HG03064 (cell line): ENCODE measurements around the gene ZNF575.

Source experiments
- ATAC-seq: cut with Tn5 transposase; IDR thresholded peaks from one replicate; pipeline ENCODE4 v1.9.1; 2021; ENCODE audit warnings: low read depth; ENCODE audit not compliant: unreplicated experiment

The ZNF575 gene, protein sequence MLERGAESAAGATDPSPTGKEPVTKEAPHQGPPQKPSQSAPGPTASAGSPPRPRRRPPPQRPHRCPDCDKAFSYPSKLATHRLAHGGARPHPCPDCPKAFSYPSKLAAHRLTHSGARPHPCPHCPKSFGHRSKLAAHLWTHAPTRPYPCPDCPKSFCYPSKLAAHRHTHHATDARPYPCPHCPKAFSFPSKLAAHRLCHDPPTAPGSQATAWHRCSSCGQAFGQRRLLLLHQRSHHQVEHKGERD

DNA sequence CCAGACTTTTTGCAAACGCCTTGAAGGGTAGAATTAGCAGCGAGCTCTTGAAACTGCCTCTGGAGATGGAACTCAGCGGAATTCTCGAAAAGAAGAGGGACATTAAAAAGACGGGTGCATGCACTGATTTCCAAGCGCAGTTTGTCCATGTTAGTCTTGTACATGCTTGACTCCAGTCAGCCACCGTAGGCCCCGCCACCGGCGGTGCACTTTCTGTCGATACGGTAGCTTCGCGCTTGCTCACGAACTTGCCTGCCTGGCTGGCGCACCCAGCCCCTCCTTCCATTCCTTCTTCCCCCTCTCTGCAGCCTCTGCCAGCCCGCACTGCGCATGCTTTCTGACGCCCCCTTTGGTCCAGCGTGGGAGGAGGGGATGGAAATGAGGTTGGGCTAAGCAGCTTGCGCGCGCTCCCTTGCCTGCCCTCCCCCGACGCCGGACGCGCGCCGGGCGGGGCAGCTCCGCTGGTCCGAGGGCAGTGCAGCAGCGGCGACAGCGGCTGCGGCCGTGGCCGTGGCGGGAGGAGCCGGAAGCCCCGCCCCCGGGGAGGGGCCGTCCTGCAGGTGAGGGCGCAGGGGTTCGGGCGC, at the start of gene ZNF575:
Gene ZNF575 (plus strand): TSS at position 227 of the 584 bp plus-strand sequence. CDS start 1,235 bp downstream, outside the sequence.
- peak; percentile 59 for ATAC-seq

DNA sequence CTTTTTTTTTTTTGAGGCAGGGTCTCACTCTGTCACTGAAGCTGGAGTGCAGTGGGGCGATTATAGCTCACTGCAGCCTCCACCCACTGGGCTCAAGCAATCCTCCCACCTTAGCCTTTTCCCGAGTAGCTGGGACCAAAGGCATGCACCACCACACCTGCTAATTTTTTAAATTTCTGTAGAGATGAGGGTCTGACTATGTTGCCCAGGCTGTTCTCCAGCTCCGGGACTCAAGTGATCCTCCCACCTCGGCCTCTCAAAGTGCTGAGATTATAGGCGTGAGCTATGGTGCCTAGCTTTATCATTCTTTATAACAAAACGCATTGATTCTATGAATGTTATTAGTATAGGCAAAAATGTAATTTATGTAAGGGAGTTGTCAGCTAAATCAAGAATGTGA, 49.7 kb upstream of the ZNF575 start:
- no peak for ATAC-seq

DNA sequence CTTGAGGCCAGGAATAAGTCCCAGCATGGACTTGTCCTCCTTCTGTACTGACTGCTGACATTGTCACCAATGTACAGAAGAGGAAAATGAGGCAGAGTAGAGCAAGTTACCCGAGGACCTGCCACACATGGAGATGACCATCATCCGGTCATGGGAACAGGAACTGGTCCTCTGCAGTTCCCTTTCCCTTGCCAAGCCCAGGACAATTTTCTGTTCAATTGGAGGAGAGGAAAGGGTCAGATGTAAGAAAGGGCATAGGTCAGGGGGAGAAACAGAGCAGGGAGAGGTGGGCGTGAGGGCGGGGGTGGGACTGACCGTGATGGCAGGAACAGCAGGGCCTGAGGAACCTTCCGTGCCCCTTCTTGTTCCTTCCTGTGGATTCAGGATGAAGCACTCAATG, 47.0 kb upstream of the ZNF575 start:
- ATAC-seq: no peak

DNA sequence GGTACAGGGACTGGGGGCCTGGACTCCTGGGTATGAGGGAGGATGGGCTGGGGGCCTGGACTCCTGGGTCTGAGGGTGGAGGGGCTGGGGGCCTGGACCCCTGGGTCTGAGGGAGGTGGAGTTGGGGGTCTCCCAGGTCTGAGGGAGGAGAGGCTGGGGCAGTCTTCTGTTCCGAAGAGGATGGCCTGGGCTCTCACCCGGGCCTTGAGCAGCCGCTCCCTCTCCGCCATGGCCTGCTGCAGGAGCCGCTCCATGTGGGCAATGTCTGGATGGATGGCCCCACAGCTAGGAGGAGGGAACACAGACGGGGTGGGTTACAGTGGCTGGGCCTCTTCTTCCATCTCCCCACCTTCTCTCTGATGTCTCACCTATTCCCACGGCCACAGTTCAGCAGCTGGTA, 46.6 kb upstream of the ZNF575 start:
- no peak for ATAC-seq

DNA sequence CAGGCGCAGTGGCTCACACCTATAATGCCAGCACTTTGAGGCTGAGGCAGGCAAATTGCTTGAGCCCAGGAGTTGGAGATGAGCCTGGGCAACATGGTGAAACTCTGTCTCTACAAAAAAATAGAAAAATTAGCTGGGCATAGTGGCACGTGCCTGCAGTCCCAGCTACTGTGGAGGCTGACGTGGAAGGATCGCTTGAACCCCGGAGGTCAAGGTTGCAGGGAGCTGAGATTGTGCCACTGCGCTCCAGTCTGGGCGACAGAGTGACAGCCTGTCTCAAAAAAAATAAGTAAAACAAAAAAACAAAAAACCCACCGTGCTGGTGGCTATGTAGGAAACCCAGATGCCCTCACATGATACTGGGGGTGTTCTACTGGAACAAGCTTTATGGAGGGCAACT, 44.8 kb upstream of the ZNF575 start:
- no peak for ATAC-seq

DNA sequence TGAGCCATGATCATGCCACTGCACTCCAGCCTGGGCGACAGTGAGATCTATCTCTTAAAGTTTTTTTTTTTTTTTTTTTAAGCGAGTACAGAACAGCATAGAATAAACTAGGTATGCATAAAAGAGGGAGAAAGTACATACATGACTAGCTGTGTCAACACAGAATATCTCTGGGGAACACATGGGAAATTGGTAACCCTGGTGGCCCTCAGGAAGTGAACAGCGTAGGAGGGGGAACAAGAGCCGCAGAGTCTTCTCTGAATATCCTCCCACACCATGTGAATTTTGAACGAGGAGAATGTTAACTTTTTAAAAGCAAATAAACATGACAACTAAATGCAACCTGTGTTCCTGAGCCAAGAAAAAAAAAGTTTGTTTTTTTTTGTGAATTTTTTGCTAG, 43.7 kb upstream of the ZNF575 start:
- ATAC-seq: no peak

DNA sequence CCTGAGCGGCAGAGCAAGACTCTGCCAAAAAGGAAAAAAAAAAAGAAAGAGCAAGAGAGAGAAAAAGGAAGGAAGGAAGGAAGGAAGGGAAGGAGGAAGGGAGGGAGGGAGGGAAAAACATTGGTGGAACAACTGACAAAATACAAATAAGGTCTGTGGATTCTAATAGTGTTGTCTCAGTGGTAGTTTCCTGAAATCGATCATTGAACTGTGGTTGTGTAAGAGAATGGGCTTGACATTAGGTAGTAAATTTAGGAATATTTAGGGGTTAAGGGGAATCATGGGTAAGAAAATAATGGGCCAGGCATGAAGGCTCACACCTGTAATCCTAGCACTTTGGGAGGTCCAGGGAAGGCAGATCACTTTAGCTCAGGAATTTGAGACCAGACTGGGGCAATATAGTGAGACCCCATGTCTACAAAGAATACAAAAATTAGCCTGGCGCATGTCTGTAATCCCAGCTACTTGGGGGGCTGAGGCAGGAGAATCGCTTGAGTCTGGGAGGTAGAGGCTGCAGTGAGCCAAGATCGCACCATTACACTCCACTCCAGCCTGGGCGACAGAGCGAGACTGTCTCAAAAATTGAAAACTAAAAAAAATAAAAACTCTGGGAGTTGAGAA, 42.9 kb upstream of the ZNF575 start:
- ATAC-seq: no peak

DNA sequence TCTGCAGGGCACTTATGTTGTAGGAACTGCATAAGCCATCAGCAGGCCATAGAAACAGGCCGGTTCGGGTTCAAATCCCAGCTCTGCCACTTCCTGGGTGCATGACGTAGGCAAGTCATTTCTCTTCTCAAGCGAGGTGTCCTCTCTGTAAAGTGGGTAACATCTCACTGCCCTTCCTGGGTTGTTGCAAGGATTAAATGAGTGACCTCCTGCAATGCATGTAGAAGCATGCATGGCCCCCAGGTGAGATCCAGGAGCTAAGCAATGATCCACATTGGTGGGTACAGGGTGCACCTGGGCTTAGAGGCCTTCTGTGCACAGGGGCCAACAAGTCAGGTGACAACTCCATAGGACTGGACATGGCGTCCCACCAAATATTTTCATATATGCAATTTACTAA, 42.2 kb upstream of the ZNF575 start:
- no peak for ATAC-seq

DNA sequence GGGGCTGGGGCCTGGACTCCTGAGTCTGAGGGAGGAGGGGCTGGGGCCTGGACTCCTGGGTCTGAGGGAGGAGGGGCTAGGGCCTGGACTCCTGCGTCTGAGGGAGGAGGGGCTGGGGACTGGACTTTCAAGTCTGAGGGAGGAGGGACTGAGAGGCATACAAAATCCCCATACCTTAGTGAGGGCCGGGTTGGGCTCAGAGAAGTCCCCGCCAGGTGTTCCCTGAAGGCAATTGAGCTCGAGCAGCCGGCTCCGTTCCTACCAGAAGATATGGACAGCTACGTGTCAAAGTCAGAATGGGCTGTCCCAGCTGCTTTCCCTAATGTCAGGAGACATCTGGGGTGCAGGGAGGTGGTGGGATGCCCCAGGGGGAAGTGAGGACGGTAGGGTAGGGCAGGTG, 37.9 kb upstream of the ZNF575 start:
- no peak for ATAC-seq

DNA sequence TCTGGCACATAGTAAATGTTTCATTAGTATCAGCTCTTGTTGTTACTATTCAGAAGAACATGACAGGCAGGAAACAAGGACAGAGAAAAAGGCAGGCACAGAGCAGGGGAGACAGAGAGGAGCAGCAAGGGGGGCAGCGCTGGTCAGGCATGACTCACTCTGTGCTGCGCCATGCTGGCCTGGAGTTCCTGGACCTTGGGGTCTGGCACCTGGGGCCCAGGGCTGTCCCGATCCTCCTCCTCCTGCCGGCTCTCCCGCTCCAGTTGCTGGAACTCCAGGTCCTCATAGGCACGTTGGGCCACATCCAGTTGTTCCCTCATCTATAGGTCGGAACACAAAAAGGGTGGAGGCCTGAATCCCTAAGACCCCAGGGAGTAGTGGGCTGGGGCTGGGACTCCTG, 36.0 kb upstream of the ZNF575 start:
- no peak for ATAC-seq

DNA sequence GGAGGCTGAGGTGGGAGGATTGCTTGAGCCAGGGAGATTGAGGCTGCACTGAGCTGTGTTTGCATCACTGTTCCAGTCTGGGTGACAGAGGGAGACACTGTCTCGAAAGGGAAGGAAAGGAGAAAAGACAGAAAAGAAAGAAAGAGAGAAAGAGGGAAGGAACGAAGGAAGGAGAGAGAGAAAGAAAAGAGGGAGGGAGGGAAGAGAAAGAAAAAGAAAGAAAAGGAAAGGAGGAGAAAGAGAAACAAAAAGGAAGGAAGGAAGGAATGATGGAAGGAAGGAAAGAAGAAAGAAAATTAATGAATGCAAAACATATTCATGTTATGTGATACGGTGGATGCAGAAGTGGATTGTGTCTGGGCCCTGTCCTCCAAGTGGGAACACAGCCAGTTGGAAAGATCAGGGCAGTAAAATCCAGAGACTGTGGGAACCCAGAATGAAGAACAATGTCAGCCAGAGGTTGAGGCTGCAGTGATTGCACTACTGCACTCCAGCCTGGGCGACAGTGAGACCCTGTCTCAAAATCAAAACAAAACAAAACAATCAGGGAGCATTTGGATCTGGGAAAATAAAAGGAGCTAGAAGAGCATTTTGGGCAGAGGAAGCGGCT, 34.6 kb upstream of the ZNF575 start:
- no peak for ATAC-seq

DNA sequence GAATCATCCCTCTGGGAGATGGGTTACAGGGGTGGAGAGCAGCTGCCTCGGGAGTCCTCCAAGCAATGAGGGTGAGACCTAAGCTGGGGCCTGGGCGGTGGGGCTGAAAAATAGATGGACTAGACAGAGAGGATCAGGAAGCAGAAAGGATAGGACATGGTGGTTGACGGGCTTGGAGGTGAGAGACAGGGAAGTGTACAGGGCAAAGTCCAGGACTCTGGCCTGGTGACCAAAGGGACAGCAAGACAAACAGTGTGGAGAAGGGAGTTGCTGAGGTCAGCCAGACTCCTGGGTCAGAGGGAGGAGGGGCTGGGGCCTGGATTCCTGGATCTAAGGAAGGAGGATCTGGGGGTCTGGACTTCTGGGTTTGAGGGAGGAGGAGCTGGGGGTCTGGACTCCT, 33.9 kb upstream of the ZNF575 start:
- ATAC-seq: no peak

DNA sequence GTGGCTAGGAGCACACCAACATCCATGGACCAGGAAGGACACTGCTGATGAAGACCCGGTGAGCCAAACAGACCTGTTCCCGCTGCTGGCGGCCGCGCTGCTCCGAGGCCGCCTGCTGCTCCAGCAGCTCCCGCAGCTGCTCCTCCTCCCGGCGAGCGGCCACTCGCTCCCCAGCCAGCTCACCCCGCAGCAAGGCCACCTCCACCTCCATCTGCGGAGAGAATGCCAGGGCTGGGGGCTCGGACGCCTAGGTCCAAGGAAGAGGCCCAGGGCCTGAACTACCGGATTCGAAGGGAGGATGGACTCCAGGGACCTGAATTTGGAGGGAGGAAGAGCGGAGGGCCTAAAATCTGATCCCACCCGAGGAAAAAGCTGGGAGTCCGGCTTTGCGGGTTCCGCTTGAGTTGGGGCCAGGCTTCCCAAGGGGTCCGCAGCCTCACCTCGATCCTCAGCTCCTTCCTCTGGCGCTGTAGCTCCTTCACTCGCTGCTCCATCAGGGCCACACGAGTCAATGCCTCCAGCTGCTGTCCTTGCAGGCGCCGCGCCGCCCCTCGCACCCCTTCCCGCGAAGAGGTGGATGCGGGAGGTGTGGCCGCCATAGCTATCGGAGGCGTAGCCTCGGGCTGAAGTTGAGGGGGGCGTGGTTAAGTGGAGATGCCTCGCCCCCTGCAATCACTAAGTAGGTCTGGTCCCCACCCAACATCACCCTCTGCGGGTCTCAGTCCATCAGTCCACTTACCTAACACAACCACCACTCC, 31.1 kb upstream of the ZNF575 start:
- no peak for ATAC-seq

DNA sequence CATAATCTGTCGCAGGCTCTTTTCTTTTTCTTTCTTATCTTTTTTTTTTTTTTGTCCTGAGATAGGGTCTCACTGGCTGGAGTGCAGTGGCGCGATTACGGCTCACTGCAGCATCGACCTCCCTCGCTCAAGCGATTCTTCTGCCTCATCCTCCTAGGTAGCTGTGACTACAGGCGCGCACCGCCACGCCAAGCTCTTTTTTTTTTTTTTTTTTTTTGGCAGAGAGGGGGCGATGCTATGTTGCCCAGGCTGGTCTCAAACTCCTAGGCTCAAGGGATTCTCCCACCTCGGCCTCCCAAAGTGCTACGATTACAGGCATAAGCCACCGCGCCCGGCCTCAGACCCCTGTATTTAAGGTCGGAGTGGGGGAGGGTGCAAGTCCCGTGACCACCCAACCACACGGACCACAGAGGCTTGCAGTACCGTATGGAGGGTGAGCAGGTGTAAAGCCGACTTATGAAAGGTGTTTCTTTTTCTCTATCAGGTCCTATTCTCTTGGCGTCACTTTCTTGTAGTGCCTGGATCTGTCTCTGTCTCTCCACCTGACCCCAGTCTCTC, 30.5 kb upstream of the ZNF575 start:
- no peak for ATAC-seq

DNA sequence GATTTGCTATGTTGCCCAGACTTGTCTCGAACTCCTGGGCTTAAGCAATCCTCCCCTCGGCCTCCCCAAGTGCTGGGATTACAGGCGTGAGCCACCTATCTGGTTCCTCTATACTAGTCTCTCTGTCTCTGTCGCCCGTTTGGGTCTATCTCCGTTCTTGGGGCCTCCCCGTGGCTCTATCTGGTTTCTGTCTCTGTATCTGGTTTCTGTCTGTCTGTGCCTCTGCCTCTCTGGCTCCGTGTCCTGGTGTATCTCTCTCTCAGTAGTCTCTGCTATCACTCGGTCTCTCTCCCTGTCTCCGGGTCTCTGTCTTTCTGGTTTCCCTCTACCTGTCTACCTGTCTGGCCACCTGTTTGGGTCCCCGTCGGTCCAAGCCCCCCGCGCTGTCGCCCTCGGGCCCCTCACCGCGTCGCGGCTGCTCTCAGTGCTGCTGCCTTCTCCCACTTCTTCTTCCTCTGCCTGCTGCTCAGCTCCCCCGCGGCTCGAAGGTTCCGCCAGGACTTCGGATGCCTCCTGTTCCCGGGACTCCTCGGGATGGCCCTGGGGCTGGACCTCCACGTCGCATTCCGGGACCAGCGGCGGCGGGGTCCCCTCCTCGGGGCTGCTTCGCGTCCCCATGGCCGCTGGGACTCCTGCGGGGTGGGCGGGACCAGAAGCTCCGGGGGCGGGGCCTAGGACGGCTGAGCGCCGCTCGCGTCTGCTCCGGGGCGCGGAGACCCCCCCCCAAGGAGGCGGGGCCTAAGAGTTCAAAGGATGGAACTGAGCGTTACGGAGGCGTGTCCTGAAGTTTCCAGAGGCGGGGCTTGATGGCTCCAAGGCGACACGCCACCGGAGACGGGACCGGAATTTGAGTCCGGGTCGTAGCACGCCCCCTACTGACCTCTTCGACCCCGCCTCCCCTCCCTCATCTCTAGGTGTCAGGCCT, 29.2 kb upstream of the ZNF575 start:
- ATAC-seq: peak; percentile 74

DNA sequence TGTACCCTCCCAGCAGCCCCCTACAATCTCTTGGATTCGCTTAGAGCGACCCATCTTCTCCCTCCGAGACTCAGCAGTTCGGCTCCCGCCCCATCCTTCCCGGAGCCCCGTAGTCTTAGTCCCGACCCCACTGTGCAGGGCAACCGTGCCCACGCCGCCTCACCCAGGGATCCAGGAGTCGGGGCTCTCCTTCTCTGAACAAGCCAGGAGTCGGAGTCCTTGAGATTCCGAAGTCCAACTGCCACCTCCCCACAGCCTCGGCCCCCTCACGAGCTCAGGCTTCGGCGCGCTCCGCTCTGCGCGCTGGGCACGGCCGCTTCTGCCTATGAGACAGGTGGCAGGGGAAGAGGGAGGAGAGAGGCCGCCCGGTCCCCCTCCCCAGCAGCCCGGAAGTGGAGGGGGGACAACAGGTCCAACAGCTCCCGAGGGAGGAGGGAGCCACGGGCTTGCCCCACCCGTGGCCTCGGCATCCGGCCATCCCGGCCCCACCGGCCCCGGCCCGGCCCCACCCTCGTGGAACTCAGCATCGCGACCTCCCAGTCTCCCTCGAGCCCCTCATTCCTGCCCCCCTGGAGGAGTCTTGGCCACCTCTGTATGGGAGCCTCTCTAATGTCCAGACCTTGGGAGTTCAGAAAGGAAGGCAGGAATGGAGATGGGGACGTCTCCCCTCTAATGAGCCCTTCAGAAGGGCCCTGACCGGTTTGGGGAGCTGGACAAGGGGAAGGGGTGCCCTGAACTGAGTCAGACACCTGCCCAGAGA, 28.4 kb upstream of the ZNF575 start, which contains the start of gene PHLDB3:
Gene PHLDB3 (minus strand): TSS at position 321 of the 760 bp plus-strand sequence. CDS start 628 bp downstream, outside the sequence.
- ATAC-seq: peak; percentile 17

DNA sequence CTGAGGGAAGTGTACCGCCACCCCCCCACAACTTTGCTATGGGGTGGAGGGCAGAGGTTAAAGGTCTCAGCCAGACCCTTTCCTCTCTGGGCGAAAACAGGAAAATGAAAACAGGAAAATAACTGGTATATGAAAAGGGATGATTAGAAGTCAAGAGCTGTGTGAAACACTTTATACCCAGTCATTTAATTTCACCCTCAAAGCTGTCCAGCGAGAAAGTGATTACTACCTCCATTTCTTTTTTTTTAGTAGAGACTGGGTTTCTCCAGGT, 27.9 kb upstream of the ZNF575 start:
- ATAC-seq: no peak

DNA sequence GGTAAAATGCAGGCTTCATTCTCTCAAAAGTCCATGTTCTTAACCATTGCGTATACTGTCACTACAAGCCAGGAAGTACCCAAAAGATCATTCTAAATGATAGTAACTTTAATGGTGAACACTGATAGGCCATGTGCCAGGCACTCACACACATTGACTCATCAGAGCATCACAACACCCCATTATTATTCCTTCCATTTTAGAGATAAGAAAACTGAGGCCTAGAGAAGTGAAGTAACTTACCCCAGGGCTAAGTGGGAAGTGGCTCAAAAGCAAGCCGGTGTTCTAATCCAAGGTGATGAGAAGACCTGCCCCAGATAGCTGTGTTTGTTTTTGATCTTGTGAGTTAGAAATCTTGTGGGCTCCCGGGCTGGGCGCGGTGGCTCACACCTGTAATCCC, 27.0 kb upstream of the ZNF575 start:
- ATAC-seq: no peak

DNA sequence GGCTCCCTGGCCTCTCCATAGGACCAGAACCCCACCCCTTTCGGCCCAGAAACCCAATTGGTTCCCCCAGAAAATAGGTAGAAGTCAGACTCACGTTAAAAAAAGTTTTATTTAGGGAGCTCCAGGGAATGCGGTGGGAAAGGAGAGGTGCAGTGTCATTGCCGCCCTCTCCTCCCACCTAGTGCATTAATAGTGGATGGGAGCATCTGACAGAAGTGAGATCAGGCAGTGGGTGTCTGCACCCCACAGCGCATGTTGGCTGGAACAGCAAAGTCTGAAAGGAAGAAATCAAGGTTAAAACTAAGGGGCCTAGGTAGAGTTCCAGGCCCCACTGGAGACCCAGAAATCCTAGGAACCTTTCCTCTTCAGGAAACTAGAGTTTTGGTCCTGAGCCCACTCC, 26.4 kb upstream of the ZNF575 start:
- ATAC-seq: no peak
